Measurements from ENCODE around the gene CLIC2. TPM values are rescaled to one million over a fixed set of nuclear protein-coding genes. Genes with fewer than 3 reads are reported as not detected.

CLIC2 gene
- total RNA-seq, 1 donor from 2014 or later = 0.05 TPM

DNA sequence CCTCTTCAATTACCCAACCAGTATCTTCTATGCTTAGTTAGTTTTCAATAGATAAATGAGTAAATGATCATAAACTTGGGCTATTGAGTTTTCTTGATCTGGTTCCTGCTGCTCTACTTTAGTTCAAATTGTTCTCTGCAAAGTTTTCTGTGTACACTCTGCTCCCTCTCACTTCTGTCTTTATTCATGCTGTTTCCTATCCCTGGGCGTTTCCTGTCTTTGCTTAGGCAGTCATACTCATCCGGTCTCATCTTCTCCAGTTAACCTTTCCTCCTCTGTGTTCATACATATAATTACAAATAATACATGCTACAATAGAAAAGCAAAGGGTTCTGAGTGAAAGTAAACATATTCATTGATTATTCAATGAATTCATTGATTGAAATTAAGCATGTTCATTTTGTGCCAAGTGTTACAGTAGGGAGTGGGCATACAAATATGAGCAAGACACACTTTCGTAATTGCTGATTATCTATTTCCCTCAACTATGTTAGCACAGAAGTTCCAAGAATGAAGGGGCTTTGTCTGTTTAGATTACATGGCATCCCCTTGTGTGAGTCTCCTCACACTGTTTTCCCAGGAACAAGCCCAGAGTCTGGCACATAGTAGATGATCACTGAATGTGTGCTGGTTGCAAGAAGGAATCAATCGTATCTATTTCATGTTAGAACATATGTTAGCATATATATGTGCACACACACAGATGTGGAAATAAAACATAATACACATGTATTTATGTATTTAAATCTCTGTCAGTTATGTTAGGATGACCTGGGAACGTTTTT, 71.3 kb downstream of the CLIC2 start:
- DNase-seq (ENCODE audit: low read depth) = no peak

- DNase-seq (ENCODE audit: low read depth) = no peak
Measured at GRCh38 chrX:155259752-155260151, 74.7 kb downstream of the CLIC2 start.

DNA sequence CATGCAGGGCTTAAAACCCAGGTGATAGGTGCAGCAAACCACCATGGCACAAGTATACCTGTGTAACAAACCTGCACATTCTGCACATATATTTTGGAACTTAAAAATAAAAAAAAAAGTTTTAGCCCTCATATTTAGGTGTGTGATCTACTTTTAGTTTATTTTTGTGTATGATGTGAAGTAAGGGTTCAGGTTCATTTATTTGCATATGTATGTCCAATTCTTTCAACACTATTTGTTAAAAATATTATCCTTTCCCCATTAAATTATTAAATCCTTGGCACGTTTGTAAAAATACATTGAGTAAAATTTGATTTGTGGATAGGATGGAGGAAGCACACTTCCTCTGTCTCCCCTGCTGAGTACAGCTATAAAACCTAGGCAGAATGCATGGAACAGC, 83.0 kb downstream of the CLIC2 start:
- no peak for DNase-seq (ENCODE audit: low read depth)

DNA sequence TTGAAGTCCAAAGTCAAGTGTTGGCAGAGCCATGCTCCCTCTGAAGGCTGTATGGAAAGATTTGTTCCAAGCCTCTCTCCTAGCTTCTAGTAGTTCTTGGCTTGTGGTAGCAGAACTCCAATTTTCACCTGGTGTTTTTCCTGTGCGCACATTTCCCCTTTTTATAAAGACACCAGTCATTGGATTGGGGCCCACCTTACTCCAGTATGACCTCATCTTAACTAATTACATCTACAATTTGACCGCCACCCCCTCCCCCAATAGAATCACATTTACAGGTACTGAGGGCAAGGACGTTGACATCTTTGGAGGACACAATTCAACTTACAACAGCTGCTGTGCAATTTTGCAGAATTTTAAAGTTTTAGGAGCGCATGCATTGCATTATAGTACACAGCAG, 86.9 kb downstream of the CLIC2 start:
- DNase-seq (ENCODE audit: low read depth) = no peak

GRCh38 chrX:155246748-155247147, 87.7 kb downstream of the CLIC2 start:
- no peak for DNase-seq (ENCODE audit: low read depth)

GRCh38 chrX:155242300-155242699, 92.1 kb downstream of the CLIC2 start:
- no peak for DNase-seq (ENCODE audit: low read depth)

DNA sequence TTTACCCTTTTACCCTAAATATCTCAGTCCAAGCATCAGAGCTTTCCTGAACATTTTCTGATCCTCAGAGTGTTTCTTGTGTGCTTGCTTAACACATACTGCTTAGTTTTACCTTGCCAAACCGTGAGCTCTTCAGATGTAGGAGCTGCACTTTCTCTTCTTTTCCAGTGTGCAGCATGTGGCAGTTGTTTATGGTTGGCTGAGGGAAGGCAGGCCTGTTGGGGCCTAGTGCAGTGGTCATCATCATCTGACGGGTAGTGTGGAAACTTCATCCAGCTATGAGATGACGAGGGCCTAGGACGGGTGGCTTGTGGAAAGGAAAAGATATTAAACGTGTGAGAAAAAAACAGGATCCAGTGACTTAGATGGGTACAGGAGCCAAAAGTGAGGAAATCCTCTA, 96.7 kb downstream of the CLIC2 start:
- no peak for DNase-seq (ENCODE audit: low read depth)

DNA sequence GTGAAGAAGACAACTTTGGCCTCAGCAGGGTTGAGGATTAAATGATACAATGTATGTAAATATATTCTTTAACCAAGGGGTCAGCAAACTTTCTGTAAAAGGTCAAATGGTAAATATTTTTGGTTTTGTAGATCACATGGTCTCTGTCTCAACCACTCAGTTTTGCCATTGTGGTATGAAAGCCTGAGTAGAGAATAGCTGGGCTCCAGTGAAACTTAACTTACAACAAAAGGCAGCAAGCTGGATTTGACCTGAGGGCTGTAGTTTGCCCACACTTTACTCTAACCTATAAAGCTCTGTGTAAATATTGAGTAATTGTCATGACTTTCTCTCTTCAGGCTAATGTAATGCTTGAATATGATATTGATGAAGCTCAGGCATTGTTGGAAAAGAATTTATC, 98.5 kb downstream of the CLIC2 start:
- no peak for DNase-seq (ENCODE audit: low read depth)

GRCh38 chrX:155231163-155231562, 103.3 kb downstream of the CLIC2 start:
- DNase-seq (ENCODE audit: low read depth) = no peak

Small RNA genes within 50 kb of the gene (microRNA-seq; reads per million reads assigned to microRNA genes)
- gene MIR1184-2 = not detected

Other genes starting within 250 kb of the CLIC2 start
- 80.2 and 80.8 TPM in 2 replicates for gene VBP1, start 118.2 kb downstream of the CLIC2 start, total RNA-seq
- gene RAB39B, start 70.1 kb downstream of the CLIC2 start, total RNA-seq = 0.16 TPM in 1 of 2 replicates, not detected in the other
- gene F8A2, start 47.5 kb upstream of the CLIC2 start, total RNA-seq = 0.36 TPM in 1 of 2 replicates, not detected in the other
- 8.9 and 9.8 TPM in 2 replicates for gene F8A3, start 124.0 kb upstream of the CLIC2 start, total RNA-seq